GM18499 (cell line): ENCODE results near the gene PANX2.
"Not testable (repeated sequence)": the region's sequence is repeated elsewhere in the genome, so short reads cannot be mapped to it uniquely, and the experiment has no call there.

Experiments used
- ATAC-seq: cut with Tn5 transposase; IDR thresholded peaks from one replicate; pipeline ENCODE4 v1.9.1; 2021; ENCODE audit warnings: moderate number of reproducible peaks; ENCODE audit not compliant: insufficient read depth, unreplicated experiment

The PANX2 gene

DNA sequence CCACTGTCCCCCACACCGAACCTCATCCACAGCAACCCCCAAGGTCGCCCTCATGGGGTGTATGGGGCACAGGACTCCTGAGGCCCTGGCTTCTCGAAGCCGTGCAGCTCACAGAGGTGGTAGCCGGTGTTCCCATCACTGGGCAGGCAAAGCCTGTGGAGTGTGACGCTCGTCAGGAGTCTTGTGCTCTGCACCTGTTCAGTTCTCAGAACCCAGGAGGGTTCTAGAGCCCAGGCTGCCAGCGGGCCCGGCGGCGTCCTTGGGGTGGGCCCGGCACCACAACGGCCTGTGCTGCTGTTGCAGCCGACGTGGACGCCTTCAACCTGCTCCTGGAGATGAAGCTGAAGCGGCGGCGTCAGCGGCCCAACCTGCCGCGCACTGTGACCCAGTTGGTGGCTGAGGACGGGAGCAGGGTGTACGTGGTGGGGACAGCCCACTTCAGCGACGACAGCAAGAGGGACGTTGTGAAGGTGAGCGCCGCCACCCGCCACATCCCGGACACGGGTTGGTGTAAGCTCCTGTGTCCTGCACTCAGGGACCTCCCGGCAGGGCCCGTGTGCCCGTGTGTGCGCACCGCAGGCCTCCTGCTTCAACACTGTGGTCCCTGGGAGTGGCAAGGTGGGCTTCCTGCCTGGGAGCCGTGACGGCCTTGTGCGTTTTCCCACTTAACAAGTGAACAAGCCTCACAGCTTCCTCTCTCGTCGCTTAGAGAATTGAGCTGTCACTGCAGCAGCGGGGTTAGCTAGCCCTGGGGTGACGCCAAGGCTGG, 23.7 kb downstream of the PANX2 start:
- no peak for ATAC-seq

DNA sequence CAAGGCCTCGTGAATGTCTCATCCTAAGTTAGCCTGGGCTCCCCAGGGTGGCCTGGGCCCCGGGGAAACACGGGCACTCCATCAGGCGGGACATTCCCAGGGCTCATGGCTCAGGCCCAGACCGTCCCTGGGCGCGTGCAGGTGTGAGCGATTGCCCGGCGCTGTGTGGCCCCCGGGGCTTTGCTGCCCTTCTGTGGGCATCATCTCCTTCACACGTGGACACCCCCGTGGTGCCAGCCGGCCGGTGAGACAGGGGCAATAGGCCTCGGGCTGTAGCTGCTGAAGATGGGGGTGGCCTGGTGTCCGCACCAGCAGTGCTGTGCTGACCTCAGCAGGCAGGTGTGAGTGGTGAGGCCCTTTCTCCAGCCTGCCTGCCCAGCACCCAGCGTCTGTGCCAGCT, 25.7 kb downstream of the PANX2 start:
- no peak for ATAC-seq

- ATAC-seq: no peak
Observed at GRCh38 chr22:50197000-50197800, 26.7 kb downstream of the PANX2 start.

DNA sequence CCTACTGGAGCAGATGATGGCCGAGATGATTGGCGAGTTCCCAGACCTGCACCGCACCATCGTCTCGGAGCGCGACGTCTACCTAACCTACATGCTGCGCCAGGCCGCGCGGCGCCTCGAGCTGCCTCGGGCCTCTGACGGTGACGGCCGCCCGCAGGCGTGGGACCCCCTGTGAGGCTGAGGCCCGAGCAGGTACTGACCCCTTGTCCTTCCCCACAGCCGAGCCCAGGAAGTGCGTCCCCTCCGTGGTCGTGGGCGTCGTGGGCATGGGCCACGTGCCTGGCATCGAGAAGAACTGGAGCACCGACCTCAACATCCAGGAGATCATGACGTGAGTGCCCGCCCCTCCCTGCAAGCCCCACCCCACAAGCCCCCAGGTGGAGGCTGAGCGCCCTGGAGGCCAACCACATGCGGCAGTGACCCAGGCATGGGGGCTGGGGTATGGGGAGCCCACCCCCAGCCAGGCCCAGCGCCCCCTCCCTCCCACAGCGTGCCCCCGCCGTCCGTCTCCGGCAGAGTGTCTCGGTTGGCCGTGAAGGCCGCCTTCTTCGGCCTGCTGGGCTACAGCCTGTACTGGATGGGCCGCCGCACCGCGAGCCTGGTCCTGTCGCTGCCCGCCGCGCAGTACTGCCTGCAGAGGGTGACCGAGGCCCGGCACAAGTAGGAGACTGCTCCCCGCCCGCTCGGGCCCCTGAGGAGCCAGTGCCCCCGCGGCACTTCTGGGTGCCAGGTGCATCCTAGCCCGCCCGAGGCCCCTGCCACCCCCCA, 27.5 kb downstream of the PANX2 start:
- no peak for ATAC-seq

DNA sequence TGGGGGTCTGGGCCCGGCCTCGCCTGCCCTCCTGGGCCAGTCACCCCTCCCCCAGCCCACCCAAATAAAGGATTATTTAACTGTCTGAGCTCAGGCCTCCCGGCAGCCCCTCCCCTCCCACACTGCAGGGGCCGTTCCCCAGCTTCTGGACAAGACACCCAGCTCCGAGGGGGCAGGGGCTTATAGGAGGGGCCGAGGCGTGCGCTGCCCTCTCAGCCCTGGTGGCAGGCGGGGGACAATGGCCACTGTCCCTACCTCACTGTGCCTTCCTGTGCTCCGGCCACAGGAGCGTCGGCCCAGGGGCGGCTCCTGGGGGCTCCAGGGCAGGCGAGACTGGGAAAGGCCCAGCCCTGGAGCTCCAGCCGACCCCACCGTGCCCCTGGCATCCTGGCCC, 28.1 kb downstream of the PANX2 start:
- no peak for ATAC-seq

DNA sequence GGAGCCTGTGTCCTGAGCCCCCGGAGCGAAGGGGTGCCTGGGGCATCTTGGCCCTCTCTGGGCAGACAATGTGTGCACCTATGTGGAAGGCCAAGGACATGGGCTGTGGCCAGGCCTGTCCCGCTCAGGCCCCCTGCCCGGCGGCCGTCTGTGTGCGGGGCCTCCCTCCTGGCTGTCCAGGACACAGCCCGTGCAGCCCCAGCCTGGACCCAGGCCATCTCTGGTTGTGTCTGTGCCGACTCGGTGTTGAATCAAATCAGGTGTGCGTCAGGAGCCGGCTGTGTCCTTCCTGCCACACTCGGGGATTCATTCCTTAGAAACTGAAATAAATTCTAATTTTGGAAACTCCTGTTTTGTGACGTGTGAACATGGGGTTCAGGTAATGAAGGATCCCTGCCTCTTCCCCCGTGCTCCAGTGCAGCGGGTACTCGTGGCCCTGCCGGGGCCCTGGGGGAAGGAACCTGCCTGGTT, 28.8 kb downstream of the PANX2 start:
- ATAC-seq: no peak

GRCh38 chr22:50199829-50200460, 29.4 kb downstream of the PANX2 start:
- no peak for ATAC-seq

- ATAC-seq: peak; percentile 45
Observed at GRCh38 chr22:50200461-50201190, 30.1 kb downstream of the PANX2 start, which contains the start of gene SELENOO. Gene SELENOO, plus strand, starts transcription at chr22:50201011. Its CDS starts 26 bp downstream, at chr22:50201037.

- no peak for ATAC-seq
Observed at GRCh38 chr22:50201191-50202129, 30.9 kb downstream of the PANX2 start.

GRCh38 chr22:50202130-50202666, 31.7 kb downstream of the PANX2 start:
- ATAC-seq: no peak

DNA sequence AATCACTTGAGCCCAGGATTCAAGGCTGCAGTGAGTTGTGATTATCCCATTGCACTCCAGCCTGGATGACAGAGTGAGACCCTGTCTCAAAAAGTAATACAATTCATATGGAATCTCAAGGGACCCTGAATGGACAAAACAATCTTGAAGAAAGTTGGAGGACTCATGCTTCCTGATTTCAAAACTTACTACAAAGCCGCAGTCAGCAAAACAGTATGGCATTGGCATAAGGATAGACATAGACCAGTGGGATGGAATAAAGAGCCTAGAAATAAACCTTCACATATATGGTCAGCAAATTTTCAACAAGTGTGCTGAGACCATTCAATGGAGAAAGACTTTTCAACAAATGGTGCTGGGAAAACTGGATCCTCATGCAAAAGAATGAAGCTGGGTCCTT, 32.8 kb downstream of the PANX2 start:
- ATAC-seq: no peak

DNA sequence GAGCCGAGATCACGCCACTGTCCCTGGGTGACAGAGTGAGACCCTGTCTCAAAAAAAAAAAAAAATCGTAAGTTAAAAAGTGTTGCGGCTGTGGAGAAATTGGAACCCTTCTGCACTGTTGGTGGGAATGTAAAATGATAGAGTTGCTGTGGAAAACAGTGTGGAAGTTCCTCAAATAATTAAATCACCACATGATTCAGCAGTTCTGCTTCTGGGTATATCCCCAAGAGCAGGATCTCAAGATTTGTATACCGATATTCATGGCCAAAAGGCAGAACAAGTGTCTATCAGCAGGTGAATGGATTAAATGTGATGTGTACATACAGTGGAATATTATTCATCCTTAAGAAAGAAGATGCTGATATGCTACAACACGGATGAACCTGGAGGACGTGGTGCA, 34.0 kb downstream of the PANX2 start:
- no peak for ATAC-seq

DNA sequence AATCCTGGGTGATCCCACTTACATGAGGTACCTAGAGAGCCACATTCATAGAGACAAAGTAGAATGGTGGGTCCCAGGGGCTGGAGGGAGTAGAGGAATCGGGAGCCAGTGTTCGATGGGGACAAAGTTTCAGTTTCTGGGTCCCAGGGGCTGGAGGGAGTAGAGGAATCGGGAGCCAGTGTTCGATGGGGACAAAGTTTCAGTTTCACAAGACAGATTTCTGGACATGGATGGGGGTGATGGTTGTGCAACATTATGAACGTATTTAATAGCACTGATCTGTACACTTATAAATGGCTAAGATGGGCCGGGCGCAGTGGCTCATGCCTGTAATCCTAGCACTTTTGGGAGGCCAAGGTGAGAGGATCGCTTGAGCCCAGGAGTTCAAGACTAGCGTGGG, 34.5 kb downstream of the PANX2 start:
- ATAC-seq: not testable (repeated sequence)

DNA sequence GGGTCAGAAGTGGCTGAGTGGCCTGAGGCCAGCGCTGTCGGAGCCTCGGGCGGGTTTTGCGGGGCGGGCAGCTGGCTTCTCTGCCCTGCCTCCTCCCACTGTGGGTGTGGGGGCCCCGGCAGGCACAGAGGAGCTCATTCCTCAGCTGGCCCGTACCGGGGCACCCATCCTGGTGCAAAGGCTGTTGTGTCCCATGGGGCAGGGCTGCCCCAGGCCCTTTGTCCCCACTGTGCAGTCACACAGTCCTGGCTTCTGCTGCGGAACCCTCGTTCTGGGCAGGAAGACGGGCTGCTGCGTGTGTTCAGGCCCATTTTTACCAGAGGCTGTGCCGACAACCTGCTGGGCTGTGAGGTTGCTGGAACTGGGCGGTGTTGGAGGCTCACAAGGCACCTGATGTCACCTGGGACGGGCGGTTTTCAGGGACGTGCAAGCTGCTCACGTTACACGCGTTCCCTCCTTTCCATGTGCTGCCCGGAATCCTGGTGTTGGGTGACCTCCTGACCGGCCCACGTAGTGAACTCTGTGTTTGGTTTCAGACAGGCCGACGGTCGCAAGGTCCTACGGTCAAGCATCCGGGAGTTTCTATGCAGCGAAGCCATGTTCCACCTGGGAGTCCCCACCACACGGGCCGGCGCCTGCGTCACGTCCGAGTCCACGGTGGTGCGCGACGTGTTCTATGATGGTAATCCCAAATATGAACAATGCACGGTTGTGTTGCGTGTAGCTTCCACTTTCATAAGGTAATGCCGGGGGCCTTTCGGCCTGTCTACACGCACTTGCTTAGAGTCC, 35.4 kb downstream of the PANX2 start:
- ATAC-seq: no peak

GRCh38 chr22:50206599-50206998, 36.1 kb downstream of the PANX2 start:
- no peak for ATAC-seq

GRCh38 chr22:50207383-50208140, 37.0 kb downstream of the PANX2 start:
- ATAC-seq: no peak

- no peak for ATAC-seq
Observed at GRCh38 chr22:50208430-50208938, 38.0 kb downstream of the PANX2 start.
